NB4 (cell line): ENCODE results near the gene MINDY3.
A peak's percentile ranks its signal among the peaks of the same experiment; 100 is the strongest.

ENCODE experiments used
- DNase-seq: peaks from one replicate; pipeline ENCODE4 v3.0.0; 2010; ENCODE audit warnings: low read depth
- H3K4me3 ChIP-seq: one replicate; pipeline ENCODE4 v1.5.1; 2011; ENCODE audit warnings: mild to moderate bottlenecking, low read depth, low read length, moderate library complexity
- CTCF ChIP-seq: IDR thresholded peaks from one replicate; pipeline ENCODE4 v1.5.1; 2012; ENCODE audit warnings: low read depth, low read length
- MAX ChIP-seq: IDR thresholded peaks from 2 replicates; pipeline ENCODE4 v1.6.1; 2011; ENCODE audit warnings: low read depth, low read length
- MYC ChIP-seq: IDR thresholded peaks from 2 replicates; pipeline ENCODE4 v1.6.1; 2011; ENCODE audit warnings: low read depth, low read length
- POLR2A ChIP-seq: IDR thresholded peaks from 2 replicates; pipeline ENCODE4 v1.6.1; 2011; ENCODE audit warnings: mild to moderate bottlenecking; ENCODE audit not compliant: insufficient read length; ENCODE audit errors: extremely low read depth

MINDY3 gene

GRCh38 chr10:15859906-15860691 is at the start of gene MINDY3:
Gene MINDY3, minus strand, starts transcription at chr10:15860507. Its CDS starts 208 bp downstream, at chr10:15860299.
- no peak for TF ChIP-seq CTCF
- 0 out of 2 replicates have a peak, but pooled peaks have one; percentile 4 for TF ChIP-seq MAX
- peak; percentile 79 for DNase-seq
- peak within 1 kb of the TSS; percentile 87 for H3K4me3 ChIP-seq

GRCh38 chr10:15901889-15902288 is 41.6 kb upstream of the MINDY3 start:
- no peak for DNase-seq
- TF ChIP-seq MAX (no peak), POLR2A (no peak), MYC (no peak), CTCF (no peak)

GRCh38 chr10:15898046-15898445 is 37.7 kb upstream of the MINDY3 start:
- TF ChIP-seq MYC = no peak
- no peak for TF ChIP-seq POLR2A
- no peak for TF ChIP-seq MAX
- no peak for TF ChIP-seq CTCF
- DNase-seq = peak; percentile 12
- no peak overlapping the region for H3K4me3 ChIP-seq

More at GRCh38 chr10:15901889-15902288, 41.6 kb upstream of the MINDY3 start:
- H3K4me3 ChIP-seq = no peak overlapping the region

GRCh38 chr10:15897287-15897686 is 37.0 kb upstream of the MINDY3 start:
- no peak overlapping the region for H3K4me3 ChIP-seq
- DNase-seq = no peak
- TF ChIP-seq POLR2A (no peak), MAX (no peak), MYC (no peak), CTCF (no peak)

GRCh38 chr10:15896654-15897053 is 36.3 kb upstream of the MINDY3 start:
- TF ChIP-seq CTCF (no peak), MAX (no peak), POLR2A (no peak), MYC (no peak)
- no peak for DNase-seq
- no peak overlapping the region for H3K4me3 ChIP-seq
